Body of pancreas (tissue), 4 donors: Measurements from ENCODE around the gene PCYOX1L. TPM values are rescaled to one million over a fixed set of nuclear protein-coding genes. Genes with fewer than 3 reads are reported as not detected.

ENCODE experiments used
- ATAC-seq: fragments of 150-250 bp; one replicate; pipeline ENCODE4 v1.9.1; 2016
- DNase-seq, 4 donors: peaks; one replicate each; pipeline ENCODE4 v3.0.0-alpha.2; 2019
- H3K27ac ChIP-seq, 4 donors: fragments of 200-600 bp; sonication (generic); 1 replicate in 3 of 4; 2 replicates in 1 of 4; pipeline versions ENCODE4 v1.5.1 to v1.6.1; 2016 to 2019; ENCODE audit warnings: mild to moderate bottlenecking in 1 of 4, mixed read lengths in 1 of 4, moderate library complexity in 1 of 4
- H3K27me3 ChIP-seq, 2 donors: fragments of 200-600 bp; sonication (generic); one replicate each; pipeline ENCODE4 v1.6.0; 2016; ENCODE audit warnings: mild to moderate bottlenecking in 1 of 2
- H3K36me3 ChIP-seq, 2 donors: fragments of 200-600 bp; sonication (generic); replicated peaks in 1 of 2; 2 replicates each; pipeline ENCODE4 v1.5.1; 2016; ENCODE audit warnings: low read depth in 2 of 2; ENCODE audit not compliant: insufficient read depth in 1 of 2
- H3K4me1 ChIP-seq: fragments of 200-600 bp; sonication (generic); one replicate; pipeline ENCODE4 v1.6.0; 2016
- H3K4me3 ChIP-seq, 2 donors: fragments of 200-600 bp; sonication (generic); 1 replicate in 1 of 2; 2 replicates in 1 of 2; pipeline ENCODE4 v1.5.1; 2016 to 2019
- H3K9me3 ChIP-seq, 3 donors: fragments of 200-600 bp; sonication (generic); 1 replicate in 2 of 3; 2 replicates in 1 of 3; pipeline ENCODE4 v1.5.1; 2016
- POLR2A ChIP-seq, 3 donors: fragments of 450-650 bp; IDR thresholded peaks; one replicate each; pipeline ENCODE4 v1.6.1; 2016; ENCODE audit warnings: antibody characterized with exemption in 3 of 3, mild to moderate bottlenecking in 2 of 3
- WGBS, 2 donors: methylation state at CpG; one replicate each; pipeline ENCODE4 v1.1.5; 2017; 5-methylcytosine and 5-hydroxymethylcytosine counted together
- intact Hi-C: fragments of 100-400 bp; cut with DNase I; formaldehyde crosslinking; loops from one replicate; pipeline ENCODE4 v1.15.1; 2023
- total RNA-seq, 2 donors: library from RNA; depleted of rRNA; stranded (reverse); fragments of >200 nt; gene quantifications; one replicate each; pipeline ENCODE4 v1.1.0, GENCODE V29; 2016
- TF ChIP-seq, protein P1 (sequence below), 7 experiments: fragments of 450-650 bp in 4 of 7; fragments of 200-600 bp in 3 of 7; sonication (generic) in 3 of 7; IDR thresholded peaks; one replicate each; pipeline ENCODE4 v1.5.1; 2016 to 2019; ENCODE audit warnings: antibody characterized with exemption in 7 of 7

The PCYOX1L gene
- total RNA-seq, 2 donors from 2014 or later: 3.9 to 5.6 TPM

DNA sequence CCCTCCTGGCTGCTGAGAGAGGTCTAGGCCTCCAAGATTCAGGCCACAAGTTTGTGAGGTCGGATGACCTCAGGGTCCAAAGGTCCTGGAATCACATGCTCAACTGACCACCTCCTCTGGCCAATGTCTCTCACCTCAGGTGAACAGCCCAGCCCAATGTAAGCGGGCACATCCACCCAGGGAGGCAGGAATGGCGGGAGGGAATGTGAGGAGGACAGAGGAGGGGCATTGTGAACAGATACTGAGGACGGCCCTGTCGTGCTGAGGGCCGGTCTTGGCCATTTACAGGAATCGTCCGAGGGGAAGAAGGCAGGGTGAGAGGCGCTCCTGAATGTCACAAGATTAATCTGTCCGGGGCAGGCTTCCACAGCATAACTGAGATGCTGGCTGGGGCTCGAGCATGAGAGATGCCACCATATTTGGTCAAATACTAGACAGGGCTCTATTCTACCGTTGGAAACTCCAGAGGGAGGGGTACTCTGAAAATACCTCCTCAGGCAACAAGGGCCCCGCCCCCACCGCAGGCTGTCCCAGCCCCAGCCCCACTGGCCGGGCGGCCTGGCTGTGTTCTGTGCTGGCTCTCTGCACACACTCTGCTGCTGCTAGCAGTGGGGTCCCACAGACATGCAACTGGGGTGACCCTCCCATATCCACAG lies 22.7 kb downstream of the PCYOX1L start:
- Histone ChIP-seq H3K36me3 (no peaks in the 10 kb centered on the region), H3K27me3 (no peaks in the 10 kb centered on the region), H3K4me3 (no peak overlapping the region), H3K27ac (no peak overlapping the region), H3K9me3 (no peaks in the 10 kb centered on the region), H3K4me1 (no peaks in the 10 kb centered on the region)
- DNase-seq: no peak
- 66 to 68% methylated on average over 12 to 16 of the region's 16 CpGs for WGBS, 2 donors
- intact Hi-C loops: no loop called here
- TF ChIP-seq POLR2A (IDR thresholded peaks at IDR 0.05): no peak
- TF ChIP-seq, protein P1, sequence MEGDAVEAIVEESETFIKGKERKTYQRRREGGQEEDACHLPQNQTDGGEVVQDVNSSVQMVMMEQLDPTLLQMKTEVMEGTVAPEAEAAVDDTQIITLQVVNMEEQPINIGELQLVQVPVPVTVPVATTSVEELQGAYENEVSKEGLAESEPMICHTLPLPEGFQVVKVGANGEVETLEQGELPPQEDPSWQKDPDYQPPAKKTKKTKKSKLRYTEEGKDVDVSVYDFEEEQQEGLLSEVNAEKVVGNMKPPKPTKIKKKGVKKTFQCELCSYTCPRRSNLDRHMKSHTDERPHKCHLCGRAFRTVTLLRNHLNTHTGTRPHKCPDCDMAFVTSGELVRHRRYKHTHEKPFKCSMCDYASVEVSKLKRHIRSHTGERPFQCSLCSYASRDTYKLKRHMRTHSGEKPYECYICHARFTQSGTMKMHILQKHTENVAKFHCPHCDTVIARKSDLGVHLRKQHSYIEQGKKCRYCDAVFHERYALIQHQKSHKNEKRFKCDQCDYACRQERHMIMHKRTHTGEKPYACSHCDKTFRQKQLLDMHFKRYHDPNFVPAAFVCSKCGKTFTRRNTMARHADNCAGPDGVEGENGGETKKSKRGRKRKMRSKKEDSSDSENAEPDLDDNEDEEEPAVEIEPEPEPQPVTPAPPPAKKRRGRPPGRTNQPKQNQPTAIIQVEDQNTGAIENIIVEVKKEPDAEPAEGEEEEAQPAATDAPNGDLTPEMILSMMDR (IDR thresholded peaks at IDR 0.05): no peak
- ATAC-seq: no peak

DNA sequence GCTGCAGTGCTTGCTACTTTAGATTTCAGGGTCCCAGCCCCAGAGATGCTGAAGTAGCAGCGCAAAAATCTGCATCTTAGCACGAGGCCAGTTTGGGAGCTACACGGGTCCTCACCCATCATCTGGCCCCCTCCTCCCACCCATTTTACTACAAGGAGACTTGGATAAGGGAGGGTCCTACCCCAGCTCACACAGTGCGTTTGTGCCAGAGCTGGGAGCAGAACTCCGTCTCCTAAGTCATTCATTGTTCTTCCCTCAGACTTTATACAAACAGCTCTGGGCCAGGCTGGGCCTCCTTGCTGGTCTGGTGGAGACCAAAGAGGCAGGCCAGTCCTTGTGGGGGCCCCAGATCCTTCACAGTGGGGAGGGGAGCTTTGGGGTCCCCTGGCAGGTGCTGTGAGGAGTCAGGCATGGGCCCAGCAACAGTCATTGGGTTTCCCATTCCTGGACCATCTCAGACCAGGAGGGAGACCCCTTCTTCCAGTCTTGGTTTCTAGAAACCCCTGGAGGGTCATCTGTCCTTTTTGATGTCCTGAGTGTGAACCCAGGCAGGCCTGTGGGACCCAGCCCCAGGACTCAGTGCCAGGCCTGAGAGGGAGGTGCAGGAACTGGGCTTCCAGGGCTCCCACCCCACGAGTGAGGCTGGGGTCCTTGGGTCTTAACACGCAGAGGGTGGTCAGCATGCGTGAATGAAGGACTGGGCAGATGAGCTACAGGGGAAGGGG lies 23.6 kb downstream of the PCYOX1L start:
- DNase-seq (no peak), ATAC-seq (no peak)
- 55 to 74% methylated on average over 5 to 8 of the region's 8 CpGs for WGBS, 2 donors
- H3K9me3 ChIP-seq: no peaks in the 10 kb centered on the region
- intact Hi-C loops: no loop called here
- H3K4me3 ChIP-seq: no peak overlapping the region
- TF ChIP-seq, protein P1 (IDR thresholded peaks at IDR 0.05): no peak
- TF ChIP-seq POLR2A (IDR thresholded peaks at IDR 0.05): no peak
- H3K27me3 ChIP-seq: no peaks in the 10 kb centered on the region
- H3K36me3 ChIP-seq: no peaks in the 10 kb centered on the region
- H3K27ac ChIP-seq: no peak overlapping the region
- no peaks in the 10 kb centered on the region for H3K4me1 ChIP-seq

DNA sequence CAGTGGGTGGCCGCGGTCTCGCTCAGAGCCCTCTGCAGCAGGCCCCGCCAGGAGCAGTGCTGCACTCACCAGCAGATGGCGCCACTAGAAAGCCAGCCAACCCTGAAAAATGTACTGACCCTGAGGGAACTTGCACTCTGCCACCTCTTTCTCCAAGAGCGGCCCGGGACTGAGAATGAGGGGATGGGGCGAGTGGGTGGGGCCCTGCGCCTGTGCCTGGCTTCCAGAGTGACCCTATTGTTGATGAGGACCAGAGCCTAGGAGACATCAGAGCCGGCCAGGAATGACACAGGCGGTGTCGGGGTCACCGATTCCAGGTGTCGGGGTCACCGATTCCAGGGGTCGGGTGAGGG lies 24.1 kb downstream of the PCYOX1L start:
- TF ChIP-seq POLR2A (IDR thresholded peaks at IDR 0.05): no peak
- TF ChIP-seq, protein P1 (IDR thresholded peaks at IDR 0.05): peak; percentile 74 to 91 (median 82)
- intact Hi-C loops: no loop called here
- no peaks in the 10 kb centered on the region for H3K27me3 ChIP-seq
- 39 to 53% methylated on average over 11 to 16 of the region's 16 CpGs for WGBS, 2 donors
- H3K9me3 ChIP-seq: no peaks in the 10 kb centered on the region
- H3K4me3 ChIP-seq: no peak overlapping the region
- H3K36me3 ChIP-seq: no peaks in the 10 kb centered on the region
- ATAC-seq (peak; percentile 82), DNase-seq (peak; percentile 70 to 76 (median 72))
- H3K27ac ChIP-seq: no peak overlapping the region
- no peaks in the 10 kb centered on the region for H3K4me1 ChIP-seq

DNA sequence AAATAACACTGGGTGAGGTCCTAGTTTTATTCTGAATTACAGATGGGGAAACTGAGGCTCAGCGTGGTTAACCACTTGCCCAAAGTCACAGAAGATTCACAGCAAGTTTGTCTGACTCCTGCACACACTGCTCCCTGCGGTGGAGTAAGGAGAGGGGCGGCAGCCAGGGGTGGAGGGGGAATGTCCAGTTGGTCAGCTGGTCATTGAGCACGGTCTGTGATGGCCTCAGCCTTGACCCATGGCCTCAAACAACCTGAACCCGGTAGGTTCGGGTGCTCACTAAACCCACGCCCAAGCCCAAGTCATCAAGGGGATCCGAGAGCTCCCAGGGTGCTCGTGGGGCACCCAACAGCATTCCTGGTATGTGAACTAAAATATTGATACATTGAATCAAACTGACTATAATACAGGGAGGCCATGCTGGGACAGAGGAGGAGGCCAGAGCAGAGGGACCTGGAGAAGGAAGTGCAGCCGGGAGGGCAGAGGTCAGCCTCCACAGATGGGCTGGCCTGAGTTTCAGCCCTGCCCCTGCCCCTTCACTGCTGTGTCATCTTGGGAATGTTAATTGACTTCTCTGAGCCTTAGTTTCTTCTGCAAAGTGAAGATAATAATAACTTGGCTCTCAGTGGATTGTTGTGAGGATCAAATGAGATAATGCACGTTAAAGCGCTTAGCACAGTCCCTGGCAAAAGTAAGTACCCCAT lies 24.8 kb downstream of the PCYOX1L start:
- ATAC-seq (no peak), DNase-seq (no peak)
- no peaks in the 10 kb centered on the region for H3K9me3 ChIP-seq
- H3K27me3 ChIP-seq: no peaks in the 10 kb centered on the region
- no peaks in the 10 kb centered on the region for H3K36me3 ChIP-seq
- no peak overlapping the region for H3K4me3 ChIP-seq
- intact Hi-C loops: no loop called here
- TF ChIP-seq, protein P1 (IDR thresholded peaks at IDR 0.05): no peak
- TF ChIP-seq POLR2A (IDR thresholded peaks at IDR 0.05): no peak
- WGBS, 2 donors: 76 to 85% methylated on average over 11 to 12 of the region's 12 CpGs
- no peak overlapping the region for H3K27ac ChIP-seq
- H3K4me1 ChIP-seq: no peaks in the 10 kb centered on the region
